CD8-positive, alpha-beta memory T cell (primary cell): ENCODE data around the gene ITIH6. TPM values are rescaled to one million over a fixed set of nuclear protein-coding genes. Genes with fewer than 3 reads are reported as not detected.
A peak's percentile ranks its signal among the peaks of the same experiment; 100 is the strongest.
"Not testable (repeated sequence)": the region's sequence is repeated elsewhere in the genome, so short reads cannot be mapped to it uniquely, and the experiment has no call there.

Experiments
- CTCF ChIA-PET: fragments of 350-600 bp; sonication (Branson Sonifier 250); formaldehyde crosslinking; loops from one replicate; lab custom pipeline; 2021; ENCODE audit warnings: antibody characterized with exemption; lab: Charles Lee
- POLR2A ChIA-PET: fragments of 350-600 bp; sonication (Branson Sonifier 250); formaldehyde crosslinking; loops from one replicate; lab custom pipeline; 2021; ENCODE audit warnings: antibody characterized with exemption; lab: Charles Lee
- DNase-seq, 5 donors: peaks; one replicate each; pipeline versions ENCODE4 v3.0.0 to v3.0.0-alpha.2; 2020 to 2022; ENCODE audit warnings: mixed read lengths in 1 of 5
- H3K27ac ChIP-seq: one replicate; pipeline ENCODE4 v1.7.0; 2013; ENCODE audit warnings: low read depth, mild to moderate bottlenecking, low read length, moderate library complexity
- H3K27me3 ChIP-seq: 2 replicates; pipeline ENCODE4 v1.7.0; 2013; ENCODE audit warnings: low read length, mild to moderate bottlenecking; ENCODE audit not compliant: insufficient read depth, poor library complexity, severe bottlenecking
- H3K36me3 ChIP-seq: 2 replicates; pipeline ENCODE4 v1.7.0; 2013; ENCODE audit warnings: mild to moderate bottlenecking, low read length, moderate library complexity; ENCODE audit not compliant: insufficient read depth
- H3K4me1 ChIP-seq: 2 replicates; pipeline ENCODE4 v1.7.0; 2013; ENCODE audit warnings: mild to moderate bottlenecking, low read length, moderate library complexity; ENCODE audit not compliant: insufficient read depth
- H3K4me3 ChIP-seq: 2 replicates; pipeline ENCODE4 v1.7.0; 2013; ENCODE audit warnings: mild to moderate bottlenecking, low read length
- H3K9me3 ChIP-seq: 2 replicates; pipeline ENCODE4 v1.7.0; 2013; ENCODE audit warnings: mild to moderate bottlenecking, low read length
- H3K27ac Mint-ChIP-seq, 8 donors: one replicate each; pipeline ENCODE4 v1.8.0; 2020 to 2021; ENCODE audit warnings: mixed read lengths in 8 of 8, mild to moderate bottlenecking in 6 of 8, inconsistent platforms in 3 of 8, moderate library complexity in 3 of 8
- H3K27me3 Mint-ChIP-seq, 2 donors: one replicate each; pipeline ENCODE4 v1.8.0; 2020 to 2021; ENCODE audit warnings: mixed read lengths in 2 of 2, mild to moderate bottlenecking in 1 of 2, moderate library complexity in 1 of 2
- H3K36me3 Mint-ChIP-seq, 3 donors: one replicate each; pipeline ENCODE4 v1.8.0; 2020 to 2021; ENCODE audit warnings: mixed read lengths in 3 of 3, inconsistent platforms in 1 of 3, mild to moderate bottlenecking in 1 of 3
- H3K4me1 Mint-ChIP-seq, 3 donors: one replicate each; pipeline ENCODE4 v1.8.0; 2020 to 2021; ENCODE audit warnings: mixed read lengths in 3 of 3, inconsistent platforms in 1 of 3, mild to moderate bottlenecking in 1 of 3
- H3K4me3 Mint-ChIP-seq, 7 donors: one replicate each; pipeline ENCODE4 v1.8.0; 2020 to 2021; ENCODE audit warnings: mixed read lengths in 7 of 7, mild to moderate bottlenecking in 6 of 7, moderate library complexity in 4 of 7, inconsistent platforms in 2 of 7
- H3K9me3 Mint-ChIP-seq, 5 donors: one replicate each; pipeline ENCODE4 v1.8.0; 2020 to 2022; ENCODE audit warnings: mixed read lengths in 5 of 5, mild to moderate bottlenecking in 3 of 5, moderate library complexity in 2 of 5, inconsistent platforms in 1 of 5
- polyA plus RNA-seq: library from polyadenylated mRNA; unstranded; fragments of 300-500 nt; fragmentation: Illumina TruSeq; gene quantifications from one replicate; pipeline ENCODE4 v1.2.3, GENCODE V29; 2021
- total RNA-seq, 2 experiments: library from RNA; stranded (reverse); gene quantifications; one replicate each; pipeline ENCODE4 v1.2.3, GENCODE V29; 2021

Gene ITIH6
- total and polyA plus RNA-seq, 3 experiments from 2014 or later: not detected

DNA sequence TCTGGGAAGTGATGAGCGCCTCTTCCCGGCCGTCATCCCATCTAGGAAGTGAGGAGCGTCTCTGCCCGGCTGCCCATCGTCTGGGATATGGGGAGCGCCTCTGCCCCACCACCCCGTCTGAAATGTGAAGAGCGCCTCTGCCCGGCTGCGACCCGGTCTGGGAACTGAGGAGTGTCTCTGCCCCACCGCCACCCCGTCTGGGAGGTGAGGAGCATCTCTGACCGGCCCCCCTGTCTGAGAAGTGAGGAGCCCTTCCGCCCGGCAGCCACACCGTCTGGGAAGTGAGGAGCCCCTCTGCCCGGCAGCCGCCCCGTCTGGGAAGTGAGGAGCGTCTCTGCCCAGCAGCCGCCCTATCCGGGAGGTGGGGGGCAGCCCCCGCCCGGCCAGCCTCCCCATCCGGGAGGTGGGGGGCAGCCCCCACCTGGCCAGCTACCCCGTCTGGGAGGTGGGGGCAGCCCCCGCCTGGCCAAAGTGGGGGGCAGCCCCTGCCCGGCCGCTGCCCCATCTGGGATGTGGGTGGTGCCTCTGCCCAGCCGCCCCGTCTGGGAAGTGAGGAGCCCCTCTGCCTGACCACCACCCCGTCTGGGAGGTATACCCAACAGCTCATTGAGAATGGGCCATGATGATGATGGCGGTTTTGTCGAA lies 61.6 kb downstream of the ITIH6 start:
- H3K4me1 Mint-ChIP-seq, H3K36me3 ChIP-seq, CTCF ChIA-PET, H3K4me3 ChIP-seq, DNase-seq, H3K36me3 Mint-ChIP-seq, POLR2A ChIA-PET, H3K27ac ChIP-seq, H3K4me1 ChIP-seq, H3K9me3 Mint-ChIP-seq, H3K27ac Mint-ChIP-seq, H3K27me3 ChIP-seq, H3K4me3 Mint-ChIP-seq, H3K9me3 ChIP-seq: not testable (repeated sequence)
- H3K27me3 Mint-ChIP-seq: peaks cover 5 to 14% of the 10 kb centered on the region in 2 donors

- CTCF ChIA-PET: no interaction called here
- Histone ChIP-seq H3K4me3 (no peak overlapping the region), H3K9me3 (no peaks in the 10 kb centered on the region), H3K36me3 (no peaks in the 10 kb centered on the region), H3K4me1 (no peaks in the 10 kb centered on the region), H3K27me3 (no peaks in the 10 kb centered on the region), H3K27ac (no peak overlapping the region)
- Mint-ChIP-seq H3K27ac (no peak overlapping the region), H3K4me3 (no peak overlapping the region), H3K36me3 (no peaks in the 10 kb centered on the region), H3K9me3 (no peaks in the 10 kb centered on the region), H3K27me3 (peaks cover 13 to 23% of the 10 kb centered on the region in 2 donors), H3K4me1 (no peaks in the 10 kb centered on the region)
- POLR2A ChIA-PET: no interaction called here
- DNase-seq: no peak
These were observed 76.6 kb downstream of the ITIH6 start for GRCh38 chrX:54721424-54721823.

- Histone ChIP-seq H3K27me3 (no peaks in the 10 kb centered on the region), H3K36me3 (no peaks in the 10 kb centered on the region), H3K9me3 (no peaks in the 10 kb centered on the region), H3K4me1 (no peaks in the 10 kb centered on the region), H3K4me3 (no peak overlapping the region), H3K27ac (no peak overlapping the region)
- Mint-ChIP-seq H3K27ac (peak overlapping the region in 1 of 8 donors; percentile 43), H3K4me3 (no peak overlapping the region), H3K36me3 (no peaks in the 10 kb centered on the region), H3K9me3 (no peaks in the 10 kb centered on the region), H3K4me1 (no peaks in the 10 kb centered on the region), H3K27me3 (peaks cover 3 to 14% of the 10 kb centered on the region in 2 donors)
- POLR2A ChIA-PET: no interaction called here
- DNase-seq: no peak
- CTCF ChIA-PET: no interaction called here
These were observed 82.4 kb downstream of the ITIH6 start for GRCh38 chrX:54715621-54716020.

GRCh38 chrX:54714424-54714823 lies 83.6 kb downstream of the ITIH6 start:
- Histone ChIP-seq H3K36me3 (no peaks in the 10 kb centered on the region), H3K9me3 (no peaks in the 10 kb centered on the region), H3K27ac (no peak overlapping the region), H3K4me3 (no peak overlapping the region), H3K27me3 (no peaks in the 10 kb centered on the region), H3K4me1 (no peaks in the 10 kb centered on the region)
- Mint-ChIP-seq H3K9me3 (no peaks in the 10 kb centered on the region), H3K4me3 (no peak overlapping the region), H3K27me3 (peaks cover 2 to 11% of the 10 kb centered on the region in 2 donors), H3K36me3 (no peaks in the 10 kb centered on the region), H3K27ac (no peak overlapping the region), H3K4me1 (no peaks in the 10 kb centered on the region)
- ChIA-PET CTCF (no interaction called here), POLR2A (interaction anchor here (0.6 kb wide), 1 partner anchor 204 kb away, joined by 6 read pairs; no protein-coding TSS in a partner anchor)
- DNase-seq: no peak

GRCh38 chrX:54711735-54712134 lies 86.3 kb downstream of the ITIH6 start:
- no peak for DNase-seq

GRCh38 chrX:54710920-54711319 lies 87.1 kb downstream of the ITIH6 start:
- ChIA-PET CTCF (no interaction called here), POLR2A (no interaction called here)
- no peaks in the 10 kb centered on the region for H3K9me3 ChIP-seq
- no peaks in the 10 kb centered on the region for H3K36me3 ChIP-seq
- H3K4me1 Mint-ChIP-seq: no peaks in the 10 kb centered on the region
- H3K36me3 Mint-ChIP-seq: no peaks in the 10 kb centered on the region
- H3K27me3 ChIP-seq: no peaks in the 10 kb centered on the region
- H3K27me3 Mint-ChIP-seq: peaks cover 0 to 8% of the 10 kb centered on the region in 2 donors
- H3K4me1 ChIP-seq: no peaks in the 10 kb centered on the region
- H3K9me3 Mint-ChIP-seq: no peaks in the 10 kb centered on the region
- H3K27ac Mint-ChIP-seq: no peak overlapping the region
- H3K4me3 Mint-ChIP-seq: no peak overlapping the region
- DNase-seq: no peak
- no peak overlapping the region for H3K27ac ChIP-seq
- no peak overlapping the region for H3K4me3 ChIP-seq

More at GRCh38 chrX:54711735-54712134, 86.3 kb downstream of the ITIH6 start:
- H3K27me3 Mint-ChIP-seq: peaks cover 0 to 8% of the 10 kb centered on the region in 2 donors
- no peaks in the 10 kb centered on the region for H3K36me3 Mint-ChIP-seq
- no peak overlapping the region for H3K27ac Mint-ChIP-seq
- ChIA-PET POLR2A (no interaction called here), CTCF (no interaction called here)
- H3K27me3 ChIP-seq: no peaks in the 10 kb centered on the region
- H3K4me1 Mint-ChIP-seq: no peaks in the 10 kb centered on the region
- H3K9me3 Mint-ChIP-seq: no peaks in the 10 kb centered on the region
- no peaks in the 10 kb centered on the region for H3K36me3 ChIP-seq
- no peak overlapping the region for H3K27ac ChIP-seq
- no peaks in the 10 kb centered on the region for H3K4me1 ChIP-seq
- H3K4me3 Mint-ChIP-seq: no peak overlapping the region
- no peak overlapping the region for H3K4me3 ChIP-seq
- H3K9me3 ChIP-seq: no peaks in the 10 kb centered on the region

GRCh38 chrX:54708404-54708803 lies 89.7 kb downstream of the ITIH6 start:
- Mint-ChIP-seq H3K4me3 (no peak overlapping the region), H3K4me1 (no peaks in the 10 kb centered on the region), H3K9me3 (no peaks in the 10 kb centered on the region), H3K27ac (no peak overlapping the region), H3K27me3 (peaks cover 7 to 8% of the 10 kb centered on the region in 2 donors), H3K36me3 (no peaks in the 10 kb centered on the region)
- Histone ChIP-seq H3K27me3 (no peaks in the 10 kb centered on the region), H3K4me3 (no peak overlapping the region), H3K9me3 (no peaks in the 10 kb centered on the region), H3K4me1 (no peaks in the 10 kb centered on the region), H3K27ac (no peak overlapping the region), H3K36me3 (no peaks in the 10 kb centered on the region)
- POLR2A ChIA-PET: no interaction called here
- no peak for DNase-seq
- CTCF ChIA-PET: no interaction called here
